ENCODE measurements around the gene HOXC4.
"Not testable (repeated sequence)": the region's sequence is repeated elsewhere in the genome, so short reads cannot be mapped to it uniquely, and the experiment has no call there.

The HOXC4 gene

DNA sequence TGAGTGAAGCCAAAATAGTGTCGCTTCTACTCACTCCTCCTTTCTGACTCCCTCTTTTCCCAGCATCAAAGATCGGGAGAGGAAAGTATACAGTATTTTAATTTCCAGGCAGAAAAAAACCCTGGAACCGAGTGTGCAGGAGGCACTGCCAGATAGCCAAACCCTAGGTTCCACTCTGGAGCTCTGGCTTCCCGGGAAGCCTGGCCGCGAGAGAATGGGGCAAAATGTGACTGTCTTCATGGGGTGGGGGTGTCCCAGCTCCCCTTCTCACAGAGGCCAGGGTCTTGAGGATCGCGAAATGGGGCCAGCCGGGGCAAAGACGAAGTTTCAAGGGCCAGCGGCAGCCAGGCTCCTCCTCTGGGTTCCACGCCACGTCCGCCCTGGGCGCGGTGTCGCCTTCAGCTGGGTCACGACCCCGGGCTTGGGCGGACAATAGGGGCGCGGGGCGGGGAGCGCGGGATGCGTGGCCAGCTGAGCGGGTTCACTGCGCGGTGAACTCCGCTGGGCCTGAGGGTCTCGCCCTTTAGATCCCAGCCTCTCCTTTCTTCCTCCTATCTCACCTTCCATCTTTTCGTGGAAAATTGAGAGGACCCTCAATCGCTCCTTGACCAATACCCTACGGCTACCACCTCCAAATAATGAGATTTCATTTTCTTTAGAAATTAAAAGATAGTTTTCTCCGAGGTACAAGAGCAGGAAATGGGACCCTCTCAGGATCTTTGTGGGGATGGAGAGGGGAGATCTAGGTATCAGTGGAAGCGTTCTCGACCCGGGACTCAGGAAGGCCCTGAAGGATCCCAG is 6.7 kb downstream of the HOXC4 start:
- DNase-seq = no peak

DNA sequence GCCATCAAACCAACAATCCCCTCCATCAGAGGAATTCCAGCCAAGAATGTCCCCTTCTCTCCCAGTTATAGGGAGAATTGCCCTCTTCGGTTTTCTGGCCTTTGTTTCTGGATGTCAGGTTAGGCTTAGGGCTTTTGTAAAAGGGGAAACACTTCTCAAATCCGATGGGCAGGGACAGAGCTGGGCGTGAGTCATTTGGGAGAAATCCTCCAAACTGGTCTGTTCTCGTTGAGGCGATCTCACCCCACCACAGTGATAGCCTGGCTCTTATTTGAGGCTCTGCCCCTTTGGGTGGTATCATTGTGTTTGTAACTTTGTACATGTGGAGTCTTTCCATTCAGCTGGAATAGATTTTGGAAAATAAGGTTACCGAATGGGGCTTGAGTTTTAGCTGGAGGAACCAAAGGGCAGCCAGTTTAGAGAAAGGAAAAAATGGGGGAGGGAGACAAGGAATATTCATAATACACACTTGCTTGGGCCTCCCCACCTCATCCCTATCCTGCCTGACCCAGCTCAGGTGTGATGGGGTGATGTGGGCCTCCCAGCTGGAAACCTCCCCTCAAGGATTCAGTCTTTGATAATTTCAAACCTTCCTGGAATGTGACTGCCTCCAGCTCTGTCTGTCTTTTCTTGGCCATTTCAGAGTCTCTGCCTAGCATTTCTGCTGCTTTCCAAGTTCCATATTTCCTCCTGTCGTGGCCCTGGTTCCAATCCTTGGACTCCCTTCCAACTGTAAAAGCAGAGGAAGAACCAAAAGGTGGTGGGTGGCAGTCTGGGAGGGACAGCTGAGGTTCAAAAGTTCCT is 7.5 kb downstream of the HOXC4 start:
- DNase-seq = no peak

DNA sequence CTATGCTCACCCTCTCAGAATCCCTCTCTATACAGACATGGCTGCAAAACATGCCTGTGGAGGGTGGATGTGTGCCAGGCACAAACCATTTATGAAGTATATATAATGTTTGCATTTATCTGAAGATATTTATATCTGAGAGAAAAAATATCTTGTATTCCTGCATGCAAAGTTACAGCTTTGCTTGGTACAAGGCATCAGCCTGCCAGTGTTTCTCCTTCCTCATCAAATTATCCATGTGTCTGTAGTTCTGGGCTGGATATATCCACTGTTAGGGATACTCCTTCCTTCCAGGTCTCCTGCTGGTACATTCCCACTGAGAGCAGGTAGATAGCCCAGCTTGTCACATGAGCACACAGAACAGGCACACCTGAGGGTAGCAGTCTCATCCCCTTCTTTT is 12.0 kb downstream of the HOXC4 start:
- DNase-seq = no peak

DNA sequence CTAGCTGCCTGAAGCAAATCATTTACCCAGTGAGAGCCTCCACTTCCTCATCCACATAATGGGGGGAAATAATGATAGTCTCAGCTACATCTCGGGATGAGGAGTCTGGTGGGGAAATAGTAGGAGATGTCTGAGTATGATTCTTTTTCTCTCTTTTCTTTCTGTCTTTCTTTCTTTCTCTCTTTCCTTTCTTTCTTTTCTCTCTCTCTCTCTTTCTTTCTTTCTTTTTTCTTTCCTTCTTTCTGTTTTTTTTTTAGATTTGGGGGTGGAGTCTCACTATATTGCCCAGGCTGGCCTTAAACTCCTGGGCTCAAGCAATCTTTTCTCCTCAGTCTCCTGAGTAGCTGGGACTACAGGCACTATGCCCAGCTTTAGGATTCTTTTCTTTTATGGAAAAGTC is 12.8 kb downstream of the HOXC4 start:
- no peak for DNase-seq

DNA sequence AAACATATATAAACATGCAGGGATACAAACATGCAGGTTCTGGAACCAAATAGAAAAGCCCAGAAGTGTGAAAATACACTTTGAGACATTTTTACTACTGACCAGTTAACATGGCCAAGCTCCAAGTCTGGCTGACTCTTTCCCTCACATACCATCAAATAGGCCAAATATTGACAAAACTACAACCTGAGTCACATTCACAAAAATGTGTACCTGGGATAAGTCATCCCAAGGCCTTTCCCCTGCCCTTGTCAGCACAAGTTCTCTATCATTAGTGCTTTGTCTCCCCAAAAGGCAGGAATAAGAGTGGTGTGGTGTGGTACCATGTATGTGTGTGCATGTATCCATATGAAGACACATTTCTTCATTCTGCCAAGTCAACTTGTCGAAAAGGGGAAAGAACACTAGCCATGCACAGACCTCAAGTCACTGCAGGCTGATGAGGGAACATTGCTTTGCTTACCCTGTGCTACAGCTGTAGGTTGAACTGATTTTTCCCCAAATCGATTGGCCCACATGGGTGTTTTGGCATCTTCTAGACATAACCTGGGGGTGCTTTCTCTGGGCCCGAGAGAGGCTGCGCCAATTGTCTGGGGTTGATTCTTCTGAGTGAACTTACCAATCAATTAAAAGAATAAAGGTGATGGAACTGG is 14.9 kb downstream of the HOXC4 start:
- no peak for DNase-seq

DNA sequence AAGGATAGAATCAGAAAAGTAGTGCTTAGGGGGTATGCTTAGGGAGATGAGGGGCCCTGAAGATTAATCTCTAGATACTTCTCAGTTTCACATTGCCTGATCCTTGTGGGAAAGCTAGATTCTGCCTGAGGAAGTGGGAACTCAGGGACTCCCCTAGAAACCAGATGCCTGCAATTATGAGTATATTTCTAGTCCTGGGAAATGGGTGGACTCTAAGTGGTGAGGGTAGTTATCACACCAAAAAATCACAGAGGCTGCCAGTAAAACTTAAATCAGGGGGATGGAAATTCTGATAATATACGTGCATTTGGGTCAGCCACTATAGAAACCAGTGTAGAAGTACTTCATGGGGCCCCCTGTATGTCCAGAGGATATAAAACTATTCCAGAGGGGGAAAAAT is 18.3 kb downstream of the HOXC4 start:
- DNase-seq = no peak

DNA sequence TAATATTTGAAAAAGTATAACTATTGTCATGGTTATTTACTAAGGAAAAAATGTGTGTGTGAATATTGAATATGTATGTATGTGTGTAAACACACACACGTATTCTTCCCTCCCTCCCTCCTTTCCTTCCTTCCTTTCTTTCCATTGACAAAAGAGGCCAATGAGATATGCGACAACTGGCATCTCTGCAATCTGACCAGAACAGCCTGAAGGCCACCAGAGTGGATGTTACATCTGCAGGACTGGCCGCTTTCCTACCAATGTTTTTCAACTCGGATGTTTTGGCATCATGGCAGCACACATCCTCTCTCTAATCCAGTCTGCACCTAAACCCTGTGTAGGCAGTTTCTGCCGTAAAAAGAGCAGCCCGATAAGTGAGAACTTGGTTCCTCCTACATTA is 20.7 kb downstream of the HOXC4 start:
- DNase-seq = no peak

DNA sequence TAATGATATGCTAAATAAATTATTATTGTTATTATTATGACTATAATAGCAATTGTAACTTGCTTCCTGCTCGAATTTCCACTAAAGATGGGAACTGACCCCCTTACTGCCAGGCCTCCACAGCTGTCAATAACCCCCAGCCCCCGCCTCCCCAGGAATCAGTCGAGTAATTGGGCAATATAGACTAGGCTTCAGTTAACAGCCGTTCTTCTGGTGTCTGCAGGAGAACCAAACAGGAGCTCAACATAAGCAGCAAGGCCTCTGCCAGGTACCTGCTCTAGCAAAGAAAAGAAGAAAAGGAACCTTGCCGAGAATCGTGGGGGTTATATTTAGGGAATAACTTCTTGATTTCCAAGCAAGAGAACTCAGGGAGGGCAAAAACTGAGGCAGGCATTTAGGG is 21.8 kb downstream of the HOXC4 start:
- DNase-seq = no peak

DNA sequence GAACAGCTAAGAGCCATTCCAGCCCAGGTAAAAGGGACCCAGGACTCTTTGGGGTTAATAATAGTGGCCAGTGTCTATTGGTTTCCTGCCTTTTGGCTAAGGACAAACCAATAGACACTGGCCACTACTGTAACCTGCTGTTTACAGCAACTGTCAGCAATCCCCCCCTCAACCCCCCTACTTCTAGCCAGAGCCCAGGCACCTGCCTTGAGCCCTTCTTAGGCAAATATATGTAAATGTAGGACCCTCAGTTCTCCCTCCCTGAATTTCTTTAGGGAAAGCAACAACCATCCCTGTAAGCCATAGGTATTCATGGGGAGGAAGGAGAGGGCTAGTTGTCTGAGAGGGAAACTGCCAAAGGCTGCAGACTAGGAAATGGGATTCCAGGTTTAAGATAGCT is 22.3 kb downstream of the HOXC4 start:
- no peak for DNase-seq

DNA sequence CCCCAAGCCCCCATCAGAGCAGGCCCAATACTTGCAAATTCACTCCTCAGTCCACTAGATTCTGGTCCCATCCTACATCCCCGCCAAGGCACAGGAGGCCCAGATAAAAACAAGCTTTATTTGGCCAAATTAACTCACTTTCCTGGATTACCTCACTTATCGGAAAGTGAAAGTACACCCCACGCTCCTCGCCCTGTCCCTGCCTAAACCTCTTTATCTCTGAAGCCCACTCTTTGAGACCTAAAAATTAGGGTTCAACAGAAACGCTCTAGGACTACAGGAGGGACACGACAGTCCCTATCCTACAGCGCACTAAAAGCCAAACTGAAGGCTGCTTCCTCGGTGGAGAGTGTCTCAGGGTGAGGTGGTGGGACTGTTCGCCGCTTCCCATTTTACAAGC is 24.2 kb downstream of the HOXC4 start:
- DNase-seq = not testable (repeated sequence)

DNA sequence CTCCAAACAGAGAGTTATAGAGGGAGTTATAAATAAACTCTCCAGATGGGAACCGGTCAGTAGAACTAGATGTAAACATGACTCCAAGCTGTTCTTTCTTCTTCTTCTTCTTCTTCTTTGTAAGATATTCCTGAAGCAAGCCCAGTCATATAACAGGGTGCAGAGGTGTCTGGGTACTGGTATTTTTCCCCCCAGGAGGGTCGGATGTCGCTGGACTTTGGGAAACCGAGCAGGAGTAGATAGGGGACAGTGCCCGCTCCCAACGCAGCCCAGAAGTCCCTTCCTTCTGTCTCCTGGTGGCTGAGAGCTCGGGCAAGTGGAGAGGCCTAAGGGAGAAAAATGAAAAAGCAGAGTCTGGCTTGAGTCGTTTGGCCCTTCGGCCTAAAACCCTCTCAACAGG is 25.5 kb downstream of the HOXC4 start:
- DNase-seq = not testable (repeated sequence)

DNA sequence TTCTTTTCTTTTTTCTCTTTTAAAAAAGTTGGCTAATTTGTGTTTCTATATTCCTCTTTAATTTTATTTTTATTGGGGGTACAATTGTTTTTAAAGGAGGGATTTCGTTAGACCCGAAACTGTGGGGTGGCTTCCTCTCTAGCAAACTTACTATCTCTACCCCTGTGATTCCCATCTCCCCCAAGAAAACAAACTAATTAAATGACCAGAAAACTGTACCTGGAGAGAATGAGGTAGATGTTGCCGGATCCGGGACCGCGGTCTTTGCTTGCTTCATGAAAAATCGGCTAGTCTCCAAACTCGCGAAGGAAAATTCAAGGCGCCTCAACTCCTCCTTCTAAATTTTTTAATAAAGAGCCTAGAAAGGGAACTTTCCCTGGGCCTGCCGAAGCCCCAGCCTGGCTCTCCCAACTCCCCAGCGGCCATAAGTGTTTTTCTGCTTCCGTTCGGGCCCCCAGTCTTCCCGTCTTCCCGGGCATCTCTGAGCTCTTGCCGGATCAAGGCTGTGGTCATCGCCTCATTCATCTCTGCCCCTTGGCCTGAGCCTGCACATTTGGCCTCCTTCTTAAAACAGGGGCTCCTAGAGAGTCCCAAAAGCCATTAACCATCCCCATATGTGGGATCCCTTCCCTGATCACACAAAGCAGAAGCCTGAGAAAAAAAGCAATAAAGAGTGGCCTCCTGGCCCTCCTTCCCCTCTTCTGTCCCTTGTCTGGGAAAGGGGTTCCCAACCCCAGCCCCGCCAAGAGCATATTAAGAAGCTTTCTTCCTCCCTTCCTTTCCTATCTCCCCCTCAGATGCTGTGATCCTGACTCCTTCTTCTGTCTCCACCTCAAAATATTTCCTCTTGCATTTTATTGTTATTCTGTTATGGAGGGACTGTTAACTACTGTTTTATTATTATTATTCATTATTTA is 26.6 kb downstream of the HOXC4 start:
- not testable (repeated sequence) for DNase-seq

DNA sequence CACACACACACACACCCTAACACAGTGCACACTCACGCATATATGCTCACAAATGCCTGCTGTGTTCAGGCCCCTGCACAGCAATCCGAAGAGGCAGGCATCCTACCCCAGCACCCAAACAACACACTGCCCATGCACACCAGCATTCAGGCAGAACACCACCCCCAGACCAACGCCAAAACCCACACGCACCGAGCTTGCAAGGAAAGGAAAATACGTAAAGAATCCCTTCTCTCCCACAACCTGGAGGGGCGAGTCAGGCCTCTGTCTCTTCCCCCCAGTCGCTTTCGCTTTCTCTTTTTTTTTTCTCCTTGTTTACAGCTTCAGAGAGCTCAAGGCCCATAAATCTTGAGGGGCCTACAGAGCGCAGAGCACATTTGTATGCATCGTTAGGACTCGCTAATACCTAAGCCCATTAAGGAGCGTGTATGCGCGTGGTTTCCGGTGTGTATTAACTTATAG is 27.4 kb downstream of the HOXC4 start:
- DNase-seq = not testable (repeated sequence)

DNA sequence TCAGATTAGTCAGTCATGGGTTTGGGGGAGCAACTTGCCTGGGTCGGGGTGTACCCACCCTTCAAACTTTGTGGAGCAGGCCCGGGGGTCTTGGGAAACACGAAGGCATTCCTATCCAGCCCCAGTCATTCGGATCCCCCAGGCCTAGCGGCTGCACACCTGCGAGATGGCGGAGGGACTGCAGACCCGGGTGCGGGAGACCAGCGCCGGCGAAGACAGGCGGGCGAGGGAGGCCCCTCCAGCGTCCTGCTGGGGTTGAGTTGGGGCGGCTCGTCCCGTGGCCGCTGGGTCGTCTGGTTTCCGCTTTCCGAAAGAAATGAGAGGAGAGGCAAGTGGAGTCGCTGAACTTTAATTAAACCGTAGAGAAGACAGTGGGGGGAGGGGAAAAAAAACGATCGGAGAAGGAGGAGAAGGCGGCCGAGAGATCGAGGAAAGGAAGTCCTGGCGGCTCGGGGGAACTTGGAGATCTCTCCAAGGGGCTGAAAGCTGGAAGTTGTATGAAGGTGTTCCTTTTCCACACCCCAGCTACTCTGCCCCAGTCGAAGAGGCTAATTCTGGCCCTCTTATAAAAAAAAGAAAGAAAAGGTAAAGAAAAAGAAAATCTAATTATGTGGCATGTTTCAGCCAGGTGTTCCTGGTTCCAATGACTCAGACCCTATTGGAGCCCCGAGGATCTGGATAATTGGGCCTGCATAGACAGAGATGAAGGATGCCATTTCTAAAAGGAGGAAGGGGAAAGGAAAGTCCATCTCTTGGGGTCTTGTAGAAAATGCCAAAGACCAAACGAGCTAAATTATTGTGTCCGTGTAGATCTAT is 28.2 kb downstream of the HOXC4 start:
- DNase-seq = not testable (repeated sequence)

DNA sequence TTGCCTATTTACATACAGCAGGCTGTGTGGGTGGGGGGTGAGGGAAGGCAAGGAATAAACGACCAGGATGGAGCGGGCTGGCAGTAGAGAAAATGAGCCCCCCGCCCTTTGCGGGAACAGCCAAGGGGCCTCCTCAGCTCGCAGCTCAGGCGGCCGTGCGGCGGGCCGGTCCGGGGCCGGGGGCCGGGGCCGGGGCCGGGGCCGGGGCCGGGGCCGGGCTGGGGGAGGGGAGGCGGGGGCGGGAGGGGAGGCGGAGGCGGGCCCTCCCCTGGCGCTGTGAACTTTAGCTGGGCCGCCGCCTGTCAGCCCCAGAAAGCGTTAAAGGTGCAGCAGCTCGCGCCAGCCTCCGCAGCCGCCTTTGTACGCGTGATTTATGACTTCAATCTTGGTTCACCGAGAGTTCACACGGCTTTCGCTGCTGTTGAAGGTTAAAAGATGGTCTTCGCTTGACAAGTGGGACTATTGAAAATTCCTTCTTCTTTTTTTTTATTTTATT is 28.8 kb downstream of the HOXC4 start:
- no peak for DNase-seq

DNA sequence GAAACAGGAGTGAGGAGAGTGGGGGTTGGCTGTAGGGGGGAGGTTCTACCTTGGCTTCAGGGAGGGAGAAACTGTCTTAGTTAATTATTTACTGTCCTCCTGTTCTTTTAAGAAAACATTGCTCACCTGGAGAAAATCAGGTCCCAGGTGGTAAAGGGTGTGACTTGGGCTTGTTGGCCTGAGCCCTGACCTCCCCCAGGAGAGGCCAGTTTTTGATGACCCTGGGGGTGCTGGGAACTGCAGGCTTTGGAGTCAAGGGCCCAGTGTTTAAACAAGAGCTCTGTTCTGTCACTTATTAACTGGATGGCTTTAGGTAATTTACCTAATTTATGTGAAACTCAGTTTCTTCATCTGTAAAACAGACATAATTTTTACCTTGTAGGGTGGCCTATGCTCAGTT is 34.4 kb downstream of the HOXC4 start:
- not testable (repeated sequence) for DNase-seq

DNA sequence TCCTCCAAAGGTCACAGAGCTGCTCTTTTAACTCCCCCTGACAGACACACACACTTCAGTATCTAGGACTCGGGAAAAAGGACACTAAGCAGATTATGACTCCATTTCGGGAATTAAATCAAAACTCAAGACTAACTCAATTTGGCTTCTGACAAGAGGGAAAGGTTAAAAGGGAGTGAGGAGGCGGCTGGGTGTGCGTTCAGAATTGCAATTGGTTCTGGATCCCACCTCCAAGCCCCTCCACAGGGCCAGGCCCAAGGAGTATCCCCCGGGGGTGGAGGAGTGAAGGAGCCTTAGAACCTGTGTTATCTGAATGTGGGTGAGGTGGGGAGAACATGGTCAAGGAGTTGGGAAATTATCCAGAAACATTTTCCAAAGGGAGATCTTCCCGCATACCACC is 35.8 kb downstream of the HOXC4 start:
- DNase-seq = not testable (repeated sequence)

DNA sequence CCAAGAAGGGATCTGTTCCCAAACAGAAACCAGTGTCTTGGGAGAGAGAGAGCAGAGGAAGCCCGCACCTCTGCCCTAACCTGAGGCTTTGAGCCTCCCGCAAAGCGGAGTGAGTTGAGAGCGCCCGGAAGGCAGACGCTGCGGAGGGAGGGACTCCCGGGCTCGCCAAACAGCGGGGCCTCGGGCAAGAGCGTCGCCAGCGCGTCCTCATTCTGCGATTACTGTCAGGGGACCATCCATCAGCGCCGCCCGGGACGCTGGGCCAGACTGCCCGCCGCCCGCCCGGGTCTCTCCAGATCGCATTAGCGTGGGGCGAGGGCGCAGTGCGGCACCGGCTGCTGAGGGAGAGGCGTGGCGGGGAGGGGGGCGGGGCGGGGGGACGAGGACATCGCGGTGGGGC is 36.7 kb downstream of the HOXC4 start:
- DNase-seq = not testable (repeated sequence)

DNA sequence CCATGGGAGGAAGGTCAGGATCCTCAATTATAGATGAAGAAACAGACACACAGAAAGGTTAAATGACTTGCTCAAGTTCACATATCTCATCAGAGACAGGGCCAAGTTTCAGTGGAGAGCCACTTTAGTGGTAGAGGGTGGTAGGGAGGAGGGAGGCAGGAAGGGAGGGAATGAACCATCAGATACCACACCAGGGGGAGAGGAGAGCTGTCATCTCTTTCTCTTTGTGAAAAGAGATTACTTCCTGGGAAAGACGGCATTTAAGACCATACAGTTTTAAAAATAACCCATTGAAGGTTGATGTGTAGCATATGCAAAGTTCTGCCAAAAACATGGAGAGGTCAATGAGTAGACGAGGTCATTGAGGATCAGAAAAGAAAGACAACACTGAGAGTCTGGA is 39.3 kb downstream of the HOXC4 start:
- not testable (repeated sequence) for DNase-seq

DNA sequence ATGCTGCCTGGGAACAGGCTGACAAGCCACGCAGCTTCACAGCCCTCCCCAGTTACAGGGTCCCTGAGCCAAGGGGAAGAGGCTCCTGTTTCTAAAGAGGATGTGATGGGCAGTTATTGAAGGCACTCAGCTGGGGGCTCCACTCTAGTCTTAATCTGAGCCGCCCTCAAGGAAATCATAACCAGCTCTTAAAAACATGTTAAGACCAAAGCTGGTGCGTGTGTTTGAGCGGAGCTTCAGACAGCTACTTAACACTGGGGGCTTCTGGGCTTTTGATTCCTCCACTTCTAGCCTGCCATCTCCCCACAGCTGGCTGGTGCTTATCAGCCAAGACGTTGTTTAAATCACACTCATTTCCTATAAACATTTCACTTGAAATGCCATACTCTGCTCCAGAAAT is 42.3 kb downstream of the HOXC4 start:
- not testable (repeated sequence) for DNase-seq

DNA sequence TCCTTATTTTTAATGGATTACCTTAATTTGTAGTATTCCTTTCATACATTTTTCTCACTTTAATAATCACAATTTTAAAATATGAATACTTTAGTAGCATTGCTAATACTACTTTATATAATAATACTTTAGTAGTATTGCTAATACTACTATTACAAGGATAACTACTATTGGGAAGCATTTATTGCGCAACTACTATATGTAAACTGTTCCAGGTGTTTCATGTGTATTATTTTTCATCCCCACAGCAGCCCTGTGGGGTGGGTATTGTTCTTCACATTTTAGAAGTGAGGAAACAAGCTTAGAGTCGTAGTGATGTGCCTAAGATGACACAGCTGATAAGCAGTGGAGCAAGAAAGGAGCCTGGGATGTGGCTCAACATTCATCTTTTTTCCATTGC is 45.0 kb downstream of the HOXC4 start:
- DNase-seq = not testable (repeated sequence)

Measured in NCI-H2029 treated with DMSO at 0.1 percent for 48 hours (cell line).